ENCODE measurements around the gene RAP1GAP. TPM values are rescaled to one million over a fixed set of nuclear protein-coding genes. Genes with fewer than 3 reads are reported as not detected.

The RAP1GAP gene
- total and polyA plus RNA-seq, 2 of the 13 experiments (the other 11 are each of a cell fraction or from before 2014, with no cell fraction given), result 11.9 to 37.5 TPM

- no peak for TF ChIP-seq ZBTB46 (CRISPR knock-in tag; IDR thresholded peaks at IDR 0.05; ENCODE audit: borderline replicate concordance)
- TF ChIP-seq ZHX2 (IDR thresholded peaks at IDR 0.05; ENCODE audit: low read depth), result no peak
- TF ChIP-seq ZHX2 (CRISPR knock-in tag; IDR thresholded peaks at IDR 0.05; ENCODE audit: borderline replicate concordance), result no peak
These were observed 81.6 kb downstream of the RAP1GAP start (continued) for GRCh38 chr1:21587602-21587953.

DNA sequence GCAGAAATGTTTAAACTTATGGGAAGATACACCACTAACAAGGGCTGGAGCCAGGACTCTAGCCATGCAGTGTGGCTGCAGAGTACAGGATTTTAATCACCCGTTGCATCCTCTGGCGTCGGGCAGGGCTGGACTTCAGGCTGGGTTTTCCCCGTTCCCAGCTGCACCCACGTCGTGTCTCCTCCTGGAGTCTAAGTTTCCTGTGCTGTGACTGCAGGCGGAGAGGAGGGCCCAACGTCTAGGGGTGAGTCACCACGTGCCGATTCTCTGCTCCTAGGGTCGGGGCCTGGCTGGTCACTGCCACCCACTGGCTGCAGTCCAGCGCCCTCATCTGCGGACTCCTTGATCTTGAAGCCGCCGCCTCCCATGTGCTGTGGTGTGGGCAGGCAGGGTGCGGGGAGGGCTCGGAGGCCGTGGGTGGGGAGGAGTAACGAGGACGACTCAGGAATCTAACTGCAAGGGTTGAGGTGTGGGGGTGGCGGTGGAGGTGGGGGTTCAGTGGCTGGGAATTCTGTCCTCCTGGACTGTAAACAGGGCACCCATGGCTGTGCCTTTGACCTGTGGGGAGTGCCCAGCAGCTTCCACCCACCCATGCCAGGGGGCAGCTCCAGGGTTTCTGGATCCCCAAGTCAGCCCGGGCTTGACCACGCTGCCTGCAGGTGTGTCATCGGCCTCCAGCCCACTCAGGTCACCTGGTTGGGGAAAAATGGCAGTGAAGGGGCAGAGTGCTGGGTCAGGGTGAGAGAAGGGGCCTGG lies 82.1 kb downstream of the RAP1GAP start:
- Histone ChIP-seq H3K4me2 (ENCODE audit: low read depth, low read length) (peak overlapping the region; percentile 52), H3K9me3 (ENCODE audit: low read length) (no peaks in the 10 kb centered on the region), H3K4me1 (ENCODE audit: insufficient read depth, low read length) (peaks cover 55% of the 10 kb centered on the region), H3K9ac (ENCODE audit: insufficient read depth, low read depth, low read length) (no peak overlapping the region), H3K79me2 (ENCODE audit: insufficient read depth, low read length) (no peaks in the 10 kb centered on the region), H3K36me3 (replicated peaks in 1 of 2; ENCODE audit: control insufficient read depth in 1 of 2, insufficient read depth in 2 of 2, low read length in 2 of 2) (no peaks in the 10 kb centered on the region), H3K4me3 (replicated peaks in 1 of 3; ENCODE audit: insufficient read depth in 1 of 3, low read depth in 2 of 3, low read length in 3 of 3) (peak overlapping the region in 1 of 3 experiments; percentile 6; a peak in 1 of 6 replicates), H3K27ac (ENCODE audit: extremely low read length, insufficient read depth, low read length) (no peak overlapping the region), H3K27me3 (ENCODE audit: control insufficient read depth in 1 of 2, insufficient read depth in 2 of 2, low read length in 2 of 2) (peaks cover 3 to 61% of the 10 kb centered on the region in 2 experiments; a peak in 3 of 5 replicates), H4K20me1 (ENCODE audit: insufficient read depth, low read length) (no peaks in the 10 kb centered on the region), H2AFZ (ENCODE audit: low read length) (no peak overlapping the region)
- ChIA-PET CTCF (ENCODE audit: low intra/inter-chr PET ratio, low total read pairs) (no interaction called here), POLR2A (no interaction called here)
- 0% methylated on average over 11 of the region's 24 CpGs for WGBS (ENCODE audit: low lambda C conversion rate)
- no TSS peak for BruUV-seq (replicated peaks)
- in situ Hi-C loops (cut with HindIII; ENCODE audit: extremely low pct_ligation_motif_present, low pct_unique_long_range_greater_than_20kb), result no loop called here
- peak; percentile 69 for ATAC-seq
- intact Hi-C loops (cut with micrococcal nuclease; ENCODE audit: unreplicated experiment), result no loop called here
- no peak for FAIRE-seq
- DNase-seq (ENCODE audit: low spot score), result peak; percentile 69
- TF ChIP-seq TBP (CRISPR knock-in tag; IDR thresholded peaks at IDR 0.05) (no peak), ZNF296 (CRISPR knock-in tag; conservative IDR thresholded peaks at IDR 0.05) (no peak), CBX5 (CRISPR knock-in tag; IDR thresholded peaks at IDR 0.05; ENCODE audit: borderline replicate concordance) (peak; percentile 65; the same call in 1 of the 2 replicates), ZNF367 (CRISPR knock-in tag; IDR thresholded peaks at IDR 0.05; ENCODE audit: borderline replicate concordance) (no peak), XRCC5 (optimal IDR thresholded peaks at IDR 0.05; ENCODE audit: low read length) (peak; percentile 27)
- TF ChIP-seq, protein P1, sequence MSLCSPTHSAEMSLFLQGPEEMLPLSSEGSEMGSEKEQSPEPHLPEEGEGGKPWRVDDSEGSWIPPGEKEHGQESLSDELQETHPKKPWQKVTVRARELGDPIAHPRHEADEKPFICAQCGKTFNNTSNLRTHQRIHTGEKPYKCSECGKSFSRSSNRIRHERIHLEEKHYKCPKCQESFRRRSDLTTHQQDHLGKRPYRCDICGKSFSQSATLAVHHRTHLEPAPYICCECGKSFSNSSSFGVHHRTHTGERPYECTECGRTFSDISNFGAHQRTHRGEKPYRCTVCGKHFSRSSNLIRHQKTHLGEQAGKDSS (CRISPR knock-in tag; IDR thresholded peaks at IDR 0.05; ENCODE audit: borderline replicate concordance, low read depth), result no peak
- TF ChIP-seq, protein P2, sequence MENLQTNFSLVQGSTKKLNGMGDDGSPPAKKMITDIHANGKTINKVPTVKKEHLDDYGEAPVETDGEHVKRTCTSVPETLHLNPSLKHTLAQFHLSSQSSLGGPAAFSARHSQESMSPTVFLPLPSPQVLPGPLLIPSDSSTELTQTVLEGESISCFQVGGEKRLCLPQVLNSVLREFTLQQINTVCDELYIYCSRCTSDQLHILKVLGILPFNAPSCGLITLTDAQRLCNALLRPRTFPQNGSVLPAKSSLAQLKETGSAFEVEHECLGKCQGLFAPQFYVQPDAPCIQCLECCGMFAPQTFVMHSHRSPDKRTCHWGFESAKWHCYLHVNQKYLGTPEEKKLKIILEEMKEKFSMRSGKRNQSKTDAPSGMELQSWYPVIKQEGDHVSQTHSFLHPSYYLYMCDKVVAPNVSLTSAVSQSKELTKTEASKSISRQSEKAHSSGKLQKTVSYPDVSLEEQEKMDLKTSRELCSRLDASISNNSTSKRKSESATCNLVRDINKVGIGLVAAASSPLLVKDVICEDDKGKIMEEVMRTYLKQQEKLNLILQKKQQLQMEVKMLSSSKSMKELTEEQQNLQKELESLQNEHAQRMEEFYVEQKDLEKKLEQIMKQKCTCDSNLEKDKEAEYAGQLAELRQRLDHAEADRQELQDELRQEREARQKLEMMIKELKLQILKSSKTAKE (CRISPR knock-in tag; IDR thresholded peaks at IDR 0.05; ENCODE audit: borderline replicate concordance), result peak; percentile 45; the same call in 1 of the 2 replicates

Data from HepG2 (cell line).